ENCODE measurements around the gene LRRC39.

The LRRC39 gene

GRCh38 chr1:100142343-100142742, 35.7 kb downstream of the LRRC39 start:
- POLR2A ChIA-PET: no interaction called here
- CTCF ChIA-PET: interaction anchor here (1.6 kb wide), 1 partner anchor 9 kb away, joined by 8 read pairs; no protein-coding TSS in a partner anchor

DNA sequence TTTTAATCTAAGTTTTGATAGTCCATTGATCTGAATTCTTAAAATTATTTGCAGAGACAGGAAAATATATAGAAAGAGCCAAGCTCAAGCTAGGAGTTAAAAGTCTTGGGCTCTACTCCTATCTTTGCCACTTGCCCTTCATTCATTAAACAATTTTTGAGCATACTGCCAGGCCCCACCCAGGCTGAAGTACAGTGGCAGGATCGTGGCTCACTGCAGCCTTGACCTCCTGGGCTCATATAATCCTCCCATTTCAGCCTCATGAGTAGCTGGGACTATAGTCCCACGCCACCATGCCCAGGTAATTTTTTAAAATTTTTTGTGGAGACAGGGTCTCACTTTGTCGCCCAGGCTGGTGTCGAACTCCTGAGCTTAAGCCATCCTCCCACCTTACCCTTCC, 36.9 kb downstream of the LRRC39 start:
- no peak for DNase-seq (ENCODE audit: extremely low spot score)
- ChIA-PET POLR2A (no interaction called here), CTCF (interaction anchor here (1.6 kb wide), 1 partner anchor 10 kb away, joined by 8 read pairs; no protein-coding TSS in a partner anchor)
- no peak for TF ChIP-seq CTCF (IDR thresholded peaks at IDR 0.05; ENCODE audit: control extremely low read depth, extremely low read depth, low read depth, missing control alignments)

More at GRCh38 chr1:100142343-100142742, 35.7 kb downstream of the LRRC39 start:
- no peak for DNase-seq (ENCODE audit: extremely low spot score)
- no peak for TF ChIP-seq CTCF (IDR thresholded peaks at IDR 0.05; ENCODE audit: control extremely low read depth, extremely low read depth, low read depth, missing control alignments)

GRCh38 chr1:100137602-100138001, 40.5 kb downstream of the LRRC39 start:
- CTCF ChIA-PET: no interaction called here
- DNase-seq (ENCODE audit: extremely low spot score): no peak
- no peak for TF ChIP-seq CTCF (IDR thresholded peaks at IDR 0.05; ENCODE audit: control extremely low read depth, extremely low read depth, low read depth, missing control alignments)
- POLR2A ChIA-PET: no interaction called here

DNA sequence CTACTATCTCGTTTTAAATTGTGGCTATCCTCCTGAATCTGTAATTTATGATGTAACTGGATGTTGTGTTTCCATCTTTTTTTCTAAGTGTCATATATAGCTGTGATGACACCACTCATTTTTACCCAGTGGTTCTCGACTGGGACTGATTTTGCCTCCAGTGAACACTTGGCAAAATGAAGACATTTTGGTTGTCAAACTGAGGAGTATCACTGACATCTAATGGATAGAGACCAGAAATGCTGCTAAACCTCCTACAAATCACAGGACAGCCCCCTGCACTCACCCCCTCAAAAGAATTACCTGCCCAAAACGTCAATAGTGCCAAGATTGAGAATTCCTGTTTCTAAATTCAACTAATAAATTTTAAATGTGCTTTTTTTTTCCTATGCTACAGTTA, 43.2 kb downstream of the LRRC39 start:
- no peak for TF ChIP-seq CTCF (IDR thresholded peaks at IDR 0.05; ENCODE audit: control extremely low read depth, extremely low read depth, low read depth, missing control alignments)
- DNase-seq (ENCODE audit: extremely low spot score): no peak
- ChIA-PET CTCF (interaction anchor here (1.0 to 1.8 kb wide), 2 partner anchors 314 to 324 kb away, joined by 3 to 5 read pairs; no protein-coding TSS in a partner anchor), POLR2A (no interaction called here)

DNA sequence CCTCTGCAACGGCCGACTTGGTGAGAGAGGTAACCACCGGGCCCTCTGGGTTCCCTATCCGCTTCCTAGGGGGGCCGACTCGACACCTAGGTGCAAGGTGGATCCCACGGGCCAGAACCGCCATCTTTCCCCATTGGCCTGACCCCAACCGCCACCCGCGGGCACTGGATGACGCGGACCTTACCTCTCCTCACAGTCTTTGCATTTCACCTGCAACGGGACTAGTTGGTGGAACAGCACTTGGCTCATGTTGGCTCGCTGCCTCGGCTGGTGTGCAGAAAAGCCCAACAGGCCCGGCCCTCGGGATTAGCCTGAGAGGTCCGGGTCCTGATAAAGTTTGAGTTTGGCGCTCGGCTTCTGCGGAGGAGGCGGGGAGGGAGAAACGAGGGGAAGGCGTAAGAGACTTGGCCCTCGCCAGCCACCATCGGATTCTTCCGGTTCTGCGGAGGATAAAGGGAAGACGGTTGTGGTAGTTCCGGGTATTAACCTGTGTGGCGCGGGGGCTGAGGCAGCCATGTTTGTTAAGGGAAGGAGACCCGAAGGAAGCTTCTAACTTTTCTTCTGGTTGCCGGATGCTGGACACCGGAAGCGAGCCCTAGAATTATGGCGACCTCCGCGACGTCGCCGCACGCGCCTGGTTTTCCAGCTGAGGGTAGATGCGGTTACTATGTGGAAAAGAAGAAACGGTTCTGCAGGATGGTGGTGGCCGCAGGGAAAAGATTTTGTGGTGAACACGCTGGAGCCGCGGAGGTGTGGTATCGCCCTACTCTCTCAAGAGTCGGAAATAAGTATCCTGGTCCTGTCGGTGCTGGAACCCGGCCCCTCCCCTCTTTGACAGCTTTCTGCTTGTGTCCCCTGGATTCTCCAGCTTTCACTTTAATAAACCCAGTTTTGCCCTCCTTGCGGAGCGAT, 45.2 kb downstream of the LRRC39 start, which contains the start of the genes SASS6 and TRMT13:
TSS of gene SASS6 (minus strand) at position 365 of the 912 bp plus-strand sequence. CDS start at position 249, 116 bp downstream.
TSS of gene TRMT13 (plus strand) at position 598 of the 912 bp plus-strand sequence. CDS start at position 604, 6 bp downstream.
- ChIA-PET CTCF (interaction anchor here (1.0 kb wide), 1 partner anchor 19 kb away, joined by 4 read pairs; no protein-coding TSS in a partner anchor), POLR2A (interaction anchor here (1.1 kb wide), 1 partner anchor 163 kb away, joined by 3 read pairs; the partner anchor contains the start of gene SLC35A3)
- no peak for TF ChIP-seq CTCF (IDR thresholded peaks at IDR 0.05; ENCODE audit: control extremely low read depth, extremely low read depth, low read depth, missing control alignments)
- peak; percentile 90 for DNase-seq (ENCODE audit: extremely low spot score)

DNA sequence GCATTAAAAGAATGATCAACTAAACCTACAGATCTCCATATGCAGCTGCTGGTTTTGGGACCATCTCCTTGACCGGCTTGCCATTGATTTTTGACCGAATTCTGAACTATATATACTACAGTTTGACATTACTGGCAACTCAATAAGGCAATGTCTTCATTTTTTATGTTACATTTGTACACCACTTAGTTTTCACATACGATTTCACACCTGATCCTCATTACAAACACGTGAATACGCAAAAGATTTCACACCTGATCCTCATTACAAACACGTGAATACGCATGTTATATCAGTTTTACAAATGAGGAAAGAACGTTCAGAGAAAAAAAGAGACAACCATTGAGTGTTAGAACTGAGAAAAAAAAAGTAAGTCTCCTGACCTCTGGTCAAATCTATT, 46.4 kb downstream of the LRRC39 start:
- TF ChIP-seq CTCF (IDR thresholded peaks at IDR 0.05; ENCODE audit: control extremely low read depth, extremely low read depth, low read depth, missing control alignments): no peak
- CTCF ChIA-PET: interaction anchor here (1.0 kb wide), 1 partner anchor 123 kb away, joined by 3 read pairs; no protein-coding TSS in a partner anchor
- no peak for DNase-seq (ENCODE audit: extremely low spot score)
- POLR2A ChIA-PET: no interaction called here

Measured in GM10248 (cell line).